Stimulated activated CD4-positive, alpha-beta T cell treated with anti-CD3 and anti-CD28 coated beads, Interleukin-2, amount 100 ng/mL, for 24 hours (primary cell): ENCODE results near the gene BPTF.
"Not testable (repeated sequence)": the region's sequence is repeated elsewhere in the genome, so short reads cannot be mapped to it uniquely, and the experiment has no call there.

Source experiments
- DNase-seq, 2 donors: peaks; one replicate each; pipeline ENCODE4 v3.0.0-alpha.2; 2020

Gene BPTF

DNA sequence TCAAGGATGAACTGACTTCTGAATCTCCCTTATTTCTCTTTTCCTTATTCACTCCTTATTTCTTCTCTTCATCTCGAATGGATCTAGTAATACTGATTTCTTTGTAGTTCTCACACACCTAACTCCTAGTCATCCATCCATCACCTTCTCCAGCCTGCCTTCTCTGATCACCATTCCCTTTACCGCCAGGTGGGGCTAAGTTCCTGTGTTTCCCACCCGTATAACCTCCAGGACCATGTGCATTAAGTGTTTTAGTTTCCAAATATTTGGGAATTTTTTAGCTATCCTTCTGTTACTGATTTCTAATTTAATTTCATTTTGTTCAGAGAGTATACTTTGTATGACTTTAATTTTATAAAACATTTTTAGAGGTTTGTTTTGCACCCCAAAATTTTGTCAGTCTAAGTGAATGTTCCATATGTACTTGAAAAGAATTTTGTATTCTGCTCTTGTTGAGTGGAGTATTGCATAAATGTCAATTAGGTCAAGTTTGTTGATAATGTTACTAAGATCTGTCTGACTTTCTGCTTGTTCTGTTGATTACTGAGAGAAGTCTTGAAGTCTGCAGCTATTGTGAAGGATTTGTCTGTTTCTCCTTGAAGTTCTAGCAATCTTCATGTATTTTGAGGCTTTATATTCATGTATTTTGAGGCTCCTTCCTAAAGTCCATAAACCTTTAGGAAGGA lies 8.8 kb downstream of the BPTF start:
- DNase-seq, result no peak

DNA sequence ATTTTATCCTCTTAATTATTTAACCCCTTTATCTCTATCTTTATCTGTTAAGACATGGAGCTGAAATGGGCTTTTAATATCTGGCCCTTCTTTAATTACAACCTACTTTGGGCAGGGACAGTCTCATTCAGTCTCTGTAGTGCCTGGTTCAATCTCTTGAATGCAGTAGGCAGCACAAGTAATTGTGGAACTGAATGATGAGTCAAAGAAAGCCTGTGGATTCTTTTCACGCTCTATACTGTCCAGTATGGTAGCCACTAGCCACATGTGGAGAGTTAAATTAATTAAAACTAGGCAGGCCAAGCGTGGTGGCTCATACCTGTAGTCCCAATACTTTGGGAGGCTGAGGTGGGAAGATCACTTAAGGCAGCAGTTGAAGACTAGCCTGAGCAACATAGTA lies 9.3 kb downstream of the BPTF start:
- DNase-seq, result no peak

DNA sequence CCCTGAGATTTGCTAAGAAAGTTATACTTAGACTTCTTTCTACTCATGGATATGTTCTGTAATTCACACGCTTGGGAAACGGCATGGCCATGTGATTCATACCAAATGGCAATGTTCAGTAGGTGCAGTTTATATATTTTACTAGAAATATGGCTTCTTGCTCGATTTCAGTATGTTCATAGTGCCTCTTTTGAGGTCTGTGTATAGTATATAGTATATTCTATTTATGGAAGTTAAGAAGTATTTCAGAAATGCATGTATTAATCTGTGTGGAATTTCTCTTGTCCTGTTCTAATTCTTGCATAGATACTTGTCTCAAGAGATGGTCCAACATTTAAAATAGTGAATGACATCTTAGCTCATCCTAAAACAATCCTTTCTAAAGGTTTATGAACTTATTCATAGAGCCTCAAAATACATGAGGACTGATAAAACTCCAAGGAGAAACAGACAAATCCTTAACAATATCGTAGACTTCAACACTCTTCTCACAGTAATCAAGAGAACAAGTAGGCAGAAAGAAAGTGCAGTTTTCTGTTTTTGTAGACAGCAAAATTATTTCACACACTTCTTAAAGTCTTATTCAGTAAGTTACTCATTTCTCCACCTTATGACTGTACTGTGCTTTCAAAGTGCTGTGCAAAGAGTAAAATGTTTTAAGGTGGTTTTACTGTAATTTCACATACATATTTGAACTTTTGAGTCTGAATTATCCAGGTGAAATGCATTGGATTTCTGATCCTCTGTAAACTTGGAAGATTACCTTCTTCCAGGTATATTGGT lies 11.1 kb downstream of the BPTF start:
- no peak for DNase-seq

DNA sequence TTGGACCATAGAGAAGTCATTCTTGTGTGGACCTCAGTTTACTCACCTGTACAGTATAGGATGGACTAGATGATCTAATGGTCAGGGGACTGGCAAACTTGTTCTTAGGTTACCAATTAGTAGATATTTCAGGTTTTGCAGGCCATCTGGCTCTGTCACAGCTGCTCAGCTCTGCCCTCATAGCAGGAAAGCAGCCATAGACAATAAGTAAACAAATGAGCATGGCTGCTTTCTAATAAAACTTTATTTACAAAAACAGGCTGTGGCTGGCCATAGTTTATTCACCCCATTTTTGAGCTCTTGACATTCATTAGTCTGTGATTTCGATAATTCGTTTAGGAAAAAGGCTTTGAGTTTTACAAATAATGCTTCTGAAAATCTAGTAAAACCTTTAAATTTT lies 12.7 kb downstream of the BPTF start:
- DNase-seq, result no peak

- DNase-seq, result no peak
Observed at GRCh38 chr17:67838538-67838937, 13.2 kb downstream of the BPTF start.

GRCh38 chr17:67841992-67842391 lies 16.7 kb downstream of the BPTF start:
- no peak for DNase-seq

- DNase-seq, result no peak
Observed at GRCh38 chr17:67842648-67843047, 17.3 kb downstream of the BPTF start.

DNA sequence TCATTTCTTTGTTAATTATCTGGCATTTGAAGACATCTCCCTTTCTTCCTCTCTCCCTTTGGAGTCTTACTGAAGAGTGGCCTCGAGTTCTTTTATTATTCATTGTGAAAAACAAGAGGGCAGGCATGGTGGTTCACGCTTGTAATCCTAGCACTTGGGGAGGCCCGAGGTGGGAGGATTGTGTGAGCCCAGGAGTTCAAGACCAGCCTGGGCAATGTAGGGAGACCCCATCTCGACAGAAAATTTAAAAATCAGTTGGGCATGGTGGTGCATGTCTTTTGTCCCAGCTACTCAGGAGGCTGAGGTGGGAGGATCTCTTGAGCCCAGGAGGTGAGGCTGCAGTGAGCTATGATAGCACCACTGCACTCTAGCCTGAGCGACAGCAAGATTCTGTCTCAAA lies 20.1 kb downstream of the BPTF start:
- DNase-seq, result no peak

GRCh38 chr17:67848189-67848588 lies 22.9 kb downstream of the BPTF start:
- not testable (repeated sequence) for DNase-seq

DNA sequence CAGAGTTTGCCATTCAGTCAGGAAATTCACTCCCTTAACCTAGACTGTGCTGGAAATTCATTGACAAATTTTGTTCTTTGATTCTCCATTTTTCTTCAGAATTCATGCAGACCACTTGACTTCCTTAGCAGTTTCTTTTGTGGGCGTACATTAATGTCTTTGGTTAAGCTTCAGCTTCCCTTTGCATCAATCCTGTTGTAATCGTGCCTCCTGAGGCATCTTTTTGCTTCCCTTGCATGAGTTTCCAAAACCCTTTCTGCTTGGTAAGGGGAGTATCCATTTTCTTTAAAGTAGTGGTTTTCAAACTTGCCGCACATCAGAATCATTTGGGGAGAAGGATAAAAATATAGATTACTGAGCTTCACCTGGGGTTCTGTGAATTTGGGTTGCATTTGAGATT lies 23.5 kb downstream of the BPTF start:
- not testable (repeated sequence) for DNase-seq

DNA sequence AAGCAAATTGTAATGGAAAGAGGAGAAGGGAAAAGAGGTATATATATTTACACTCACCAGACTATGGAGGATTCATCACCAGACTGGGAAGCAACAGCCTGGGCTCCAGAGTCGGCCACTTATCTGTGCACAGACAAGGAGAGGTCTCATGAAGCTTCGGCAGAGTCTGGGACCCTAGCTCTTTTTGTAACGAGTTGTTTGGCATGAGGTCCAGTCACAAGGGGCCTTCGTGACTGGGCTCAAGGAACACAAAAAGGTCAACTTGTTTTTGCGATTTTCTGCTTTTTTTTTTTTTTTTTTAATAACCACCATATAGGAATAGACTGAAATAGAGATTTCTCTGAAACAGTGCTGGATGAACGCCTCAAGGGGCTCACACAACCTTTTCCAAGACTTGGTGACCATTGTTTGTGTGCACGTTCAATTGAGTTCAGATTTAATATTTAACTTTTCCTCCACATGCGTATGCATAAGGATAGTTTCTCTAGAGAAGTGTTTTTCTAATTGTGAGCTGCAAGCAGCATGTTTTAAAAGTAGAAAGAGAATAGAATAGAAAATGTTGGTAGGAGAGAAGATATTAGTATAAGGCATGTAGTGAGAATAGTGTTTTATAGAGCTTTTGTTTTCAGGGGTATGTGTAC lies 25.8 kb downstream of the BPTF start:
- DNase-seq, result no peak

GRCh38 chr17:67853703-67854102 lies 28.4 kb downstream of the BPTF start:
- no peak for DNase-seq

DNA sequence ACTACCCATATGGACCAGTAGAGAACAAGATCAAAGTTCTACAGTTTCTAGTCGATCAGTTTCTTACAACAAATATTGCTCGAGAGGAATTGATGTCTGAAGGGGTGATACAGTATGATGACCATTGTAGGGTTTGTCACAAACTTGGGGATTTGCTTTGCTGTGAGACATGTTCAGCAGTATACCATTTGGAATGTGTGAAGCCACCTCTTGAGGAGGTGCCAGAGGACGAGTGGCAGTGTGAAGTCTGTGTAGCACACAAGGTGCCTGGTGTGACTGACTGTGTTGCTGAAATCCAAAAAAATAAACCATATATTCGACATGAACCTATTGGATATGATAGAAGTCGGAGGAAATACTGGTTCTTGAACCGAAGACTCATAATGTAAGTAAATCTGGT lies 29.1 kb downstream of the BPTF start:
- no peak for DNase-seq

GRCh38 chr17:67855504-67856324 lies 30.4 kb downstream of the BPTF start:
- DNase-seq, result no peak

GRCh38 chr17:67856402-67856801 lies 31.1 kb downstream of the BPTF start:
- DNase-seq, result not testable (repeated sequence)

DNA sequence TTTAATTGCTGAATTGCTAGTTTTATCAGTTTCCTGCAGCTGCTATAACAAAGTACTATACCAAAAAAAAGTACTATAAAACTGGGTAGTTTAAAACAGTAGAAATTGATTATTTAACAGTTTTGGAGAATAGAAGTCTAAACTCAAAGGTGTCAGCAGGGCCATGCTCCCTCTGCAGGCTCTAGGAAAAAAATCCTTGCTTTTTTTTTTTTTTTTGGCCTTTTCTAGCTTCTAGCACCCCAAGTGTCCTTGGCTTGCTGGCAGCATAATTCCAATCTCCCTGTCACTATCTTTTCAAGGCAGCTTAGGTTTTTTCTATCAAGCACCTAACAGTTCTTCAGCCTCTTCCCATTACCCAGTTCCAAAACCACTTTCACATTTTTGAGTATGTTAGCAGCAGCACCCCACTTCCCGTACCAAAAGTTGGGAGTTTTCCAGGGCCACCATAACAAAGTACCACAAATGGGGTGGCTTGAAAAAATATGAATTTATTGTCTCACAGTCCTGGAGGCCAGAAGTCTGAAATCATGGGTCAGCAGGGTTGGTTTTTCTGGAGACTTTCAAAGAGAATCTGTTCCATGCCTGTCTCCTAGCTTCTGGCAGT lies 37.4 kb downstream of the BPTF start:
- DNase-seq, result no peak

- DNase-seq, result no peak
Observed at GRCh38 chr17:67863624-67864247, 38.4 kb downstream of the BPTF start.

- DNase-seq, result no peak
Observed at GRCh38 chr17:67865438-67865837, 40.1 kb downstream of the BPTF start.

DNA sequence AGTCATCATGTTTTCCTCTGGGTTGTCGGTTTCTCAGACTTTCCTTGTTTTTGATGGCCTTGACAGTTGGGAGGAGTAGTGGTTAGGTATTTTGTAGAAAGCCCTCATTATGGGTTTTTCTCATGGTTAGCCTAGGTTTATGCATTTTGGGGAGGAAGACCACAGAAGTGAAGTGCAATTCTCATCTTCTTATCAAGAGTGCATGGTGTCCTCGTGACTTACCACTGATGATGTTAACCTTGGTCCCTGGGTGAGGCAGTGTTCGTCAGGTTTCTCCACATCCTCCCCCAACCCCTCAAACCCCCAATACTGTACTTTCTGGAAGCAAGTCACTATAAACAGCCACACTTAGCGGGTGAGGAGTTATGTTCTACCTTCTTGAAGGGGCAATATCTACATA lies 42.3 kb downstream of the BPTF start:
- no peak for DNase-seq

- DNase-seq, result no peak
Observed at GRCh38 chr17:67868176-67868575, 42.9 kb downstream of the BPTF start.

GRCh38 chr17:67879662-67880061 lies 54.4 kb downstream of the BPTF start:
- no peak for DNase-seq

GRCh38 chr17:67881083-67881482 lies 55.8 kb downstream of the BPTF start:
- DNase-seq, result no peak
